ENCODE results near the gene HES4.

DNA sequence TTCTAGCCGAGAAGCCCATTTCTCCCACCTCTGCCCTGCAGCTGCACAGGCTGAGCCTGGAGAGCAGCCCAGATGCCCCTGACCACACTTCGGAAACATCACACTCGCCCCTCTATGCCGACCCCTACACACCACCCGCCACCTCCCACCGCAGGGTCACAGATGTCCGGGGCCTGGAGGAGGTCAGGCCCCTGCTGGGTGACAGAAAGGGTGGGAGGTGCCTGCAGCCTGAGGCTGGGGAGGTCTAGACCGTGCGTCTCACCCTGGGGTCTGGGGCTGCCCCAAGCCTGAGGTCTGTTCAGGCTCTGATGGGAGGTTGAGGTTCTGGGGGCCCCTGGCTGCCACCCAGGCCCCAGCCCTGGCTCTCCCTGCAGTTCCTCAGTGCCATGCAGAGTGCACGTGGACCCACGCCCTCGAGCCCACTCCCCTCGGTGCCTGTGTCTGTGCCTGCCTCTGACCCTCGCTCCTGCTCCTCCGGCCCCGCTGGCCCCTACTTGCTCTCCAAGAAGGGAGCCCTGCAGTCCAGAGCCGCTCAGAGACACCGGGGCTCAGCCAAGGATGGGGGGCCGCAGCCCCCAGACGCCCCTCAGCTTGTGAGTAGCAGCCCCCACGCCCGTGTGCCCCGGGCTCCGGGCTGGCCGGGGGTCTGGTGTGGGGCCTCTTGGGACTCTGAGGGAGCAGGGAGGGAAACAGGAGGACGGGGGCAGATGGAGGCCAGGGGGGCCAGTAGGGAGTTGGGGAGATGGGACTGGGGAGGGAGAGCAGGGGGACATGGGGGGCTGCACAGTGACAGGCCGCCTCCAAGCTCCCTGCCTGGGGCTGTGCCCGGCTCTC, 26.2 kb downstream of the HES4 start:
- TF ChIP-seq, protein P1, sequence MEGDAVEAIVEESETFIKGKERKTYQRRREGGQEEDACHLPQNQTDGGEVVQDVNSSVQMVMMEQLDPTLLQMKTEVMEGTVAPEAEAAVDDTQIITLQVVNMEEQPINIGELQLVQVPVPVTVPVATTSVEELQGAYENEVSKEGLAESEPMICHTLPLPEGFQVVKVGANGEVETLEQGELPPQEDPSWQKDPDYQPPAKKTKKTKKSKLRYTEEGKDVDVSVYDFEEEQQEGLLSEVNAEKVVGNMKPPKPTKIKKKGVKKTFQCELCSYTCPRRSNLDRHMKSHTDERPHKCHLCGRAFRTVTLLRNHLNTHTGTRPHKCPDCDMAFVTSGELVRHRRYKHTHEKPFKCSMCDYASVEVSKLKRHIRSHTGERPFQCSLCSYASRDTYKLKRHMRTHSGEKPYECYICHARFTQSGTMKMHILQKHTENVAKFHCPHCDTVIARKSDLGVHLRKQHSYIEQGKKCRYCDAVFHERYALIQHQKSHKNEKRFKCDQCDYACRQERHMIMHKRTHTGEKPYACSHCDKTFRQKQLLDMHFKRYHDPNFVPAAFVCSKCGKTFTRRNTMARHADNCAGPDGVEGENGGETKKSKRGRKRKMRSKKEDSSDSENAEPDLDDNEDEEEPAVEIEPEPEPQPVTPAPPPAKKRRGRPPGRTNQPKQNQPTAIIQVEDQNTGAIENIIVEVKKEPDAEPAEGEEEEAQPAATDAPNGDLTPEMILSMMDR (IDR thresholded peaks at IDR 0.05), result no peak
- TF ChIP-seq, protein P2, sequence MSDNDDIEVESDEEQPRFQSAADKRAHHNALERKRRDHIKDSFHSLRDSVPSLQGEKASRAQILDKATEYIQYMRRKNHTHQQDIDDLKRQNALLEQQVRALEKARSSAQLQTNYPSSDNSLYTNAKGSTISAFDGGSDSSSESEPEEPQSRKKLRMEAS (IDR thresholded peaks at IDR 0.05; ENCODE audit: low read depth), result no peak
- no peak for TF ChIP-seq SIN3A (IDR thresholded peaks at IDR 0.05; ENCODE audit: borderline replicate concordance, low read depth, low read length)
- TF ChIP-seq SMC3 (IDR thresholded peaks at IDR 0.05; ENCODE audit: low read depth, low read length), result no peak
